ENCODE measurements around the gene MZT1.
"Not testable (repeated sequence)": the region's sequence is repeated elsewhere in the genome, so short reads cannot be mapped to it uniquely, and the experiment has no call there.

The MZT1 gene

GRCh38 chr13:72727417-72728289 lies at the start of gene MZT1, which contains the start of gene BORA:
Gene MZT1, minus strand, starts transcription at chr13:72727629. Its CDS starts 27 bp downstream, at chr13:72727602.
Gene BORA, plus strand, starts transcription at chr13:72727923. Its CDS starts 1,018 bp downstream, at chr13:72728941.
- DNase-seq (ENCODE audit: low spot score): peak; percentile 96

GRCh38 chr13:72774019-72774418 lies 46.6 kb upstream of the MZT1 start:
- DNase-seq (ENCODE audit: low spot score): no peak

- no peak for DNase-seq (ENCODE audit: low spot score)
These were observed 36.0 kb upstream of the MZT1 start for GRCh38 chr13:72763411-72763810.

GRCh38 chr13:72760189-72760588 lies 32.8 kb upstream of the MZT1 start:
- no peak for DNase-seq (ENCODE audit: low spot score)

- no peak for DNase-seq (ENCODE audit: low spot score)
These were observed 30.5 kb upstream of the MZT1 start for GRCh38 chr13:72757792-72758535.

- no peak for DNase-seq (ENCODE audit: low spot score)
These were observed 26.7 kb upstream of the MZT1 start for GRCh38 chr13:72754111-72754510.

GRCh38 chr13:72751220-72751619 lies 23.8 kb upstream of the MZT1 start:
- DNase-seq (ENCODE audit: low spot score): no peak

GRCh38 chr13:72745260-72745659 lies 17.8 kb upstream of the MZT1 start:
- DNase-seq (ENCODE audit: low spot score): no peak

GRCh38 chr13:72740015-72740414 lies 12.6 kb upstream of the MZT1 start:
- no peak for DNase-seq (ENCODE audit: low spot score)

- DNase-seq (ENCODE audit: low spot score): no peak
These were observed 9.6 kb upstream of the MZT1 start for GRCh38 chr13:72737033-72737432.

- no peak for DNase-seq (ENCODE audit: low spot score)
These were observed 819 bp upstream of the MZT1 start for GRCh38 chr13:72728290-72728605.

GRCh38 chr13:72726726-72727416 lies 558 bp downstream of the MZT1 start:
- peak; percentile 37 for DNase-seq (ENCODE audit: low spot score)

- not testable (repeated sequence) for DNase-seq (ENCODE audit: low spot score)
These were observed 1.2 kb downstream of the MZT1 start for GRCh38 chr13:72726185-72726584.

GRCh38 chr13:72716776-72717175 lies 10.7 kb downstream of the MZT1 start:
- DNase-seq (ENCODE audit: low spot score): no peak

- DNase-seq (ENCODE audit: low spot score): no peak
These were observed 26.9 kb downstream of the MZT1 start for GRCh38 chr13:72700509-72700908.

GRCh38 chr13:72698164-72698563 lies 29.3 kb downstream of the MZT1 start:
- no peak for DNase-seq (ENCODE audit: low spot score)

- DNase-seq (ENCODE audit: low spot score): no peak
These were observed 30.9 kb downstream of the MZT1 start for GRCh38 chr13:72696579-72696978.

- DNase-seq (ENCODE audit: low spot score): no peak
These were observed 33.1 kb downstream of the MZT1 start for GRCh38 chr13:72694314-72694713.

- no peak for DNase-seq (ENCODE audit: low spot score)
These were observed 33.6 kb downstream of the MZT1 start for GRCh38 chr13:72693832-72694231.

GRCh38 chr13:72692884-72693514 lies 34.4 kb downstream of the MZT1 start:
- no peak for DNase-seq (ENCODE audit: low spot score)

- DNase-seq (ENCODE audit: low spot score): no peak
These were observed 38.2 kb downstream of the MZT1 start for GRCh38 chr13:72689181-72689696.

GRCh38 chr13:72686766-72687165 lies 40.7 kb downstream of the MZT1 start:
- DNase-seq (ENCODE audit: low spot score): no peak

Data from LoVo (cell line).